ENCODE results near the gene TNFRSF6B.
"Not testable (repeated sequence)": the region's sequence is repeated elsewhere in the genome, so short reads cannot be mapped to it uniquely, and the experiment has no call there.

The TNFRSF6B gene, protein sequence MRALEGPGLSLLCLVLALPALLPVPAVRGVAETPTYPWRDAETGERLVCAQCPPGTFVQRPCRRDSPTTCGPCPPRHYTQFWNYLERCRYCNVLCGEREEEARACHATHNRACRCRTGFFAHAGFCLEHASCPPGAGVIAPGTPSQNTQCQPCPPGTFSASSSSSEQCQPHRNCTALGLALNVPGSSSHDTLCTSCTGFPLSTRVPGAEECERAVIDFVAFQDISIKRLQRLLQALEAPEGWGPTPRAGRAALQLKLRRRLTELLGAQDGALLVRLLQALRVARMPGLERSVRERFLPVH

DNA sequence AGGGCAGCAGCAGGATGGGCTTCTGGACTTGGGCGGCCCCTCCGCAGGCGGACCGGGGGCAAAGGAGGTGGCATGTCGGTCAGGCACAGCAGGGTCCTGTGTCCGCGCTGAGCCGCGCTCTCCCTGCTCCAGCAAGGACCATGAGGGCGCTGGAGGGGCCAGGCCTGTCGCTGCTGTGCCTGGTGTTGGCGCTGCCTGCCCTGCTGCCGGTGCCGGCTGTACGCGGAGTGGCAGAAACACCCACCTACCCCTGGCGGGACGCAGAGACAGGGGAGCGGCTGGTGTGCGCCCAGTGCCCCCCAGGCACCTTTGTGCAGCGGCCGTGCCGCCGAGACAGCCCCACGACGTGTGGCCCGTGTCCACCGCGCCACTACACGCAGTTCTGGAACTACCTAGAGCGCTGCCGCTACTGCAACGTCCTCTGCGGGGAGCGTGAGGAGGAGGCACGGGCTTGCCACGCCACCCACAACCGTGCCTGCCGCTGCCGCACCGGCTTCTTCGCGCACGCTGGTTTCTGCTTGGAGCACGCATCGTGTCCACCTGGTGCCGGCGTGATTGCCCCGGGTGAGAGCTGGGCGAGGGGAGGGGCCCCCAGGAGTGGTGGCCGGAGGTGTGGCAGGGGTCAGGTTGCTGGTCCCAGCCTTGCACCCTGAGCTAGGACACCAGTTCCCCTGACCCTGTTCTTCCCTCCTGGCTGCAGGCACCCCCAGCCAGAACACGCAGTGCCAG lies at the start of gene TNFRSF6B:
Gene TNFRSF6B, plus strand, starts transcription at position 25 of the 729 bp plus-strand sequence. Its CDS starts 116 bp downstream, at position 141.
- no peak within 1 kb of the TSS for H2AFZ ChIP-seq (ENCODE audit: low read length, unreplicated experiment)
- H3K4me1 ChIP-seq (ENCODE audit: control insufficient read depth, insufficient read depth, low read length, unreplicated experiment), result peaks cover 36% of the 10 kb centered on the region
- peaks cover 8% of the 10 kb centered on the region; the same call in 1 of the 2 replicates for H3K36me3 ChIP-seq (ENCODE audit: insufficient read depth, low read length)
- no peaks in the 10 kb centered on the region for H3K79me2 ChIP-seq (ENCODE audit: control insufficient read depth, insufficient read depth, low read length, unreplicated experiment)
- H3K4me3 ChIP-seq (ENCODE audit: low read depth, low read length), result no peak within 1 kb of the TSS
- no peaks in the 10 kb centered on the region for H3K27me3 ChIP-seq (ENCODE audit: insufficient read depth, low read length)
- no peak within 1 kb of the TSS for H3K27ac ChIP-seq (ENCODE audit: low read depth, low read length)

DNA sequence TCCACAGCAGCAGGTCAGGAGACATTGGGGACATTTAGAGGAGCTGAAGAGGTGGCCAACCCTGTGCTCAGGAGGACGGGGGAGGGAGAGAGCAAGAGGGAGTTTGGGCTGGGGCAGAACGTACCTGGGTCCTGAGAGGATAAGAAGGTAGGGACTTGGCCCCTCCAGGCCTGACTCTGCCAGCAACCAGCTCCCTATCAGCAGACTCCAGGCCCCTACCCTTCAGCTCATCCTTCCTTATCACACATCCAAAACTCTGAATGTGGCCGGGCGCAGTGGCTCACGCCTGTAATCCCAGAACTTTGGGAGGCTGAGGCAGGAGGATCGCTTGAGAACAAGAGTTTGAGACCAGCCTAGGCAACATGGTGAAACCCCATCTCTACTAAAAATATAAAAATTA lies 48.3 kb upstream of the TNFRSF6B start:
- Histone ChIP-seq H3K36me3 (ENCODE audit: insufficient read depth, low read length) (no peaks in the 10 kb centered on the region), H3K4me1 (ENCODE audit: control insufficient read depth, insufficient read depth, low read length, unreplicated experiment) (peaks cover 4% of the 10 kb centered on the region), H3K27ac (ENCODE audit: low read depth, low read length) (no peak overlapping the region), H3K4me3 (ENCODE audit: low read depth, low read length) (no peak overlapping the region), H3K79me2 (ENCODE audit: control insufficient read depth, insufficient read depth, low read length, unreplicated experiment) (no peaks in the 10 kb centered on the region), H3K27me3 (ENCODE audit: insufficient read depth, low read length) (peaks cover 14% of the 10 kb centered on the region; the same call in 1 of the 2 replicates), H2AFZ (ENCODE audit: low read length, unreplicated experiment) (no peak overlapping the region)

DNA sequence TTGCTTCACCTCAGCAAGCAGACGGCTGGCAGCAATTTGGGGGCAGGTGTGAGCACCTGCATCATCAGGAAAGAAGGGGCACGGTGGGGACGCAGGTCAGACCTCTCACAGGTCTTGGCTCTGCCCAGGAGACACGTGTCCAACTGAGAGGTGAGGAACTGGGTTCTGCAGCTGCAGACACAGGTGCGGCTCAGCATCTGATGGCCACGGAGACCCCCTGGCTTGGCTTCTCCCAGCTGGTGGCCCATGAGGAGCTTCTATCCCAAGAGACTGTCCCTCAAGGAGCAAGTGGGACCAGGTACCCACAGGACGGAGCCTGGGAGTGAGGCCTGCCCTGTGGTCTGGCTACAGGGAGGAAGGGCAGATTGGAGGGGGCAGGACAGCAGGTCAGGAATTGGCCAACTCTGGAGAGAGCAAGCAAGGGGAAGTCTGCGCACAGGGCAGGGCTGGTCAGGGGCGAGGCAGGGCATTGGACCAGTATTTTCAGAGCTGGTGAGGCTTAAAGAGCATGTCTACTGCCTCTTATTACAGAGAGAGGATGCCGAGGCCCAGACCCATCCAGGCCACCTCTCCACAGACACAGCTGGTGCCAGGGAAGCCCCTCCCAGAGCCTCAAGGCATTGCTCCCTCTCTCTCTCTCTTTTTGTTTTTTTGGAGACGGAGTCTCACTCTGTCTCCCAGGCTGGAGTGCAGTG lies 47.4 kb upstream of the TNFRSF6B start:
- Histone ChIP-seq H3K4me3 (ENCODE audit: low read depth, low read length) (no peak overlapping the region), H3K4me1 (ENCODE audit: control insufficient read depth, insufficient read depth, low read length, unreplicated experiment) (peaks cover 4% of the 10 kb centered on the region), H3K36me3 (ENCODE audit: insufficient read depth, low read length) (no peaks in the 10 kb centered on the region), H3K27ac (ENCODE audit: low read depth, low read length) (no peak overlapping the region), H3K27me3 (ENCODE audit: insufficient read depth, low read length) (peaks cover 14% of the 10 kb centered on the region; the same call in 1 of the 2 replicates), H3K79me2 (ENCODE audit: control insufficient read depth, insufficient read depth, low read length, unreplicated experiment) (no peaks in the 10 kb centered on the region), H2AFZ (ENCODE audit: low read length, unreplicated experiment) (no peak overlapping the region)

DNA sequence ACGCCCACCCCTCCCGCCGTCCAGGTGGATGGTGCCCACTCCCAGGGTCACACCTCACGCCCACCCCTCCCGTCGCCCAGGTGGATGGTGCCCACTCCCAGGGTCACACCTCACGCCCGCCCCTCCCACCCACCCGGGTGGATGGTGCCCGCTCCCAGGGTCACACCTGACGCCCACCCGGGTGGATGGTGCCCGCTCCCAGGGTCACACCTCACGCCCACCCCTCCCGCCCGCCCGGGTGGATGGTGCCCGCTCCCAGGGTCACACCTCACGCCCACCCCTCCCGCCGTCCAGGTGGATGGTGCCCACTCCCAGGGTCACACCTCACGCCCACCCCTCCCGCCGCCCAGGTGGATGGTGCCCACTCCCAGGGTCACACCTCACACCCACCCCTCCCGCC lies 46.0 kb upstream of the TNFRSF6B start:
- peaks cover 14% of the 10 kb centered on the region; the same call in 1 of the 2 replicates for H3K27me3 ChIP-seq (ENCODE audit: insufficient read depth, low read length)
- not testable (repeated sequence) for H2AFZ ChIP-seq (ENCODE audit: low read length, unreplicated experiment); H3K4me3 ChIP-seq (ENCODE audit: low read depth, low read length); H3K79me2 ChIP-seq (ENCODE audit: control insufficient read depth, insufficient read depth, low read length, unreplicated experiment); H3K27ac ChIP-seq (ENCODE audit: low read depth, low read length); H3K36me3 ChIP-seq (ENCODE audit: insufficient read depth, low read length); H3K4me1 ChIP-seq (ENCODE audit: control insufficient read depth, insufficient read depth, low read length, unreplicated experiment)

DNA sequence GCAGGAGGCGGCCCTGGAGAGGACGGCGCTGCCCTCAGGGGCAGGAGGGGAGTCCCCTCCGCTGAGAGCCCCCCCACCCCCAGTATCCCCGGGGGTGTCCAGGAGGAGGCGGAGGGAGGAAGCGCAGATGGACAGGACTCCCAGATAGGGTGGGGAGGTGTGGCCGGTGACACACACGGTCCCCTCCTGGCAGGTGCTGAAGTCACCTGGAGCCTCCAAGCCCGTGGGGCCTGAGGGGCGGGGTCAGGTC lies 44.6 kb upstream of the TNFRSF6B start:
- Histone ChIP-seq H3K27me3 (ENCODE audit: insufficient read depth, low read length) (peaks cover 14% of the 10 kb centered on the region; the same call in 1 of the 2 replicates), H3K36me3 (ENCODE audit: insufficient read depth, low read length) (no peaks in the 10 kb centered on the region), H3K4me3 (ENCODE audit: low read depth, low read length) (peak overlapping the region; percentile 77), H2AFZ (ENCODE audit: low read length, unreplicated experiment) (no peak overlapping the region), H3K79me2 (ENCODE audit: control insufficient read depth, insufficient read depth, low read length, unreplicated experiment) (no peaks in the 10 kb centered on the region), H3K4me1 (ENCODE audit: control insufficient read depth, insufficient read depth, low read length, unreplicated experiment) (peaks cover 4% of the 10 kb centered on the region), H3K27ac (ENCODE audit: low read depth, low read length) (no peak overlapping the region)

DNA sequence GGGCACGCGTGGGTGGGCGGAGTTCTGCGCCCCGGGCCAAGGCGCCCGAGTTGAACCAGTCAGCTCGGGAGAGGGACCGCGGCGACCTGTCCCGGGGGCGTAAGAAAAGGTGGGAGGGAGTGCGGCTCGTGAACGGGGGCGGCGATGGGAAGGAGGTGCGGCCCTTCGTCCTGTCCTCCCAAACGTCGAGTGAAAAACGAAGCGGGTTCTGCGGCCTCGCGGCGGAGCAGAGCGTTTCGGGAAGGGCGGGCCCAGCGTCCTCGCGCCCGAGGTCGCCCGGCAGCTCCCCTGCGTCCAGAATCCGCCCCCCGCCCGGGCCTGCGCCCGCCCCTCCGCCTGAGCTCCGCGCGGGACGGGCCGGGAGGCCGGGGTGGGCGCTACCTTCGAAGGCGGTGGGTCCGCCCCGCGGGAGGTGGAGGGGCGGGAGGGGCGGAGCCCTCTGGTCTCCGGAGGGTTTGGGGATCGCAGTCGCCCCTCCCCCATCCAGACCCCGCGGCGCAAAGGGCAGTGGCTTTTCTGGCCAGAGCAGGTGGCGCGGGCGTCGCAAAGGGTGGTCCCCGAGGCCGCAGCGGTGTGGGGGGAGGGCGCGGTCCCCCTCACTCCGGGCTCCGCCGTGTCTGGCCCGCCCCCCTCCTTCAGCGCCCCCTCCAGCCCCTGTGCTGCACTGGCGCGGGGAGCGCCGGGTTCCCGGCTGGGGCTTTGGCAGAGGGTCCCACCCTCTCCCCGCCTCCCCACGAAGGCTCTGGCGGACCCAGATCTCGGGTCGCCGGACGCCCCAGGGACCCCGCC lies 44.1 kb upstream of the TNFRSF6B start:
- H3K27ac ChIP-seq (ENCODE audit: low read depth, low read length), result no peak overlapping the region
- H3K79me2 ChIP-seq (ENCODE audit: control insufficient read depth, insufficient read depth, low read length, unreplicated experiment), result no peaks in the 10 kb centered on the region
- no peaks in the 10 kb centered on the region for H3K36me3 ChIP-seq (ENCODE audit: insufficient read depth, low read length)
- peaks cover 14% of the 10 kb centered on the region; the same call in 1 of the 2 replicates for H3K27me3 ChIP-seq (ENCODE audit: insufficient read depth, low read length)
- peaks cover 9% of the 10 kb centered on the region for H3K4me1 ChIP-seq (ENCODE audit: control insufficient read depth, insufficient read depth, low read length, unreplicated experiment)
- H3K4me3 ChIP-seq (ENCODE audit: low read depth, low read length), result peak overlapping the region; percentile 77
- no peak overlapping the region for H2AFZ ChIP-seq (ENCODE audit: low read length, unreplicated experiment)

DNA sequence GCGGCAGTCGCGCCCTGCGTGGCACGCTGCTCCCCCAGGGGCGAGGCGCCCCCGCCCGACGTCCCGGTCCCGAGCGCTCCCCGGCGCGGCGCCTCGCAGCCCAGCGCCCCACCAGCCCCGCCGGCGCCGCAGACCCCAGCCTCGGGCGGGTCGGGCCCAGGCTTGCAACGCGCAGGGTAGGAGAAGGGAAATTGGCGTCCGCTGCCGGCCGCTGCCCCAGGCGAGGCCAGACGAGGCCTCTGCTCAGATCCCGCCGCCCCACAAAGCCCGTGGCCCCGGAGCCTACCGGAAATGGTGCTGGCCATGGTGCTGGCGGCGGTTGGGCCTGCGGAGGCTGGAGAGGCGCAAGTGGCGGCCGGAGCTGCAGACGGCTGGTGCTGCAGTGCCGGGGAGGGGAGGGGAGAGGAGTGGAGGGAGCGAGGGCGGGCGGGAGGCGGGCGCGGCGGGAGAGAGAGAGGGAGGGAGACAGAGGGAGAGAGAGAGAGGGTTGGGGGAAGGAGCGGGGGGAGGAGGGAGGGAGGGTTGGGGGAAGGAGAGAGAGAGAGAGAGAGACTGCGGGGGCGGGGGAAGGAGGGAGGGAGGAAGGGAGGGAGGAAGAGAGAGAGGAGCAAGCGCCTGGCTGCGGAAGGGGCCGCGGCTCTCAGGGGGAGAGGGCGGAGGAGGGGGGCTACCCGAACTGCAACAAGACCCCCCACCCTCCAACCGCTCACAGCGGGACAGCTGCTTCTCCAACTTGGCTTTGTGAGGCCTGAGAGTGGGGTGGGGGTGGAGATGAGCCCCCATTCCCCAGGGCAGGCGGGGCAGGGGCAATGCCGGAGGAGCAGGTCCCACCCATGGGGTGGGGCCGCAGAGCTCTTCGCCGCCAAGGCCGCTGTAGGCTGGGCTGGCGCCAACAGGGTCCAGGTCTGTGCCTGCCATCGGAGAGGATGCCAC lies 43.1 kb upstream of the TNFRSF6B start, which contains the start of gene STMN3:
Gene STMN3, minus strand, starts transcription at position 384 of the 933 bp plus-strand sequence. Its CDS starts 79 bp downstream, at position 305.
- H3K36me3 ChIP-seq (ENCODE audit: insufficient read depth, low read length), result no peaks in the 10 kb centered on the region
- H3K4me3 ChIP-seq (ENCODE audit: low read depth, low read length), result peak within 1 kb of the TSS; percentile 77
- no peaks in the 10 kb centered on the region for H3K79me2 ChIP-seq (ENCODE audit: control insufficient read depth, insufficient read depth, low read length, unreplicated experiment)
- no peak within 1 kb of the TSS for H3K27ac ChIP-seq (ENCODE audit: low read depth, low read length)
- peaks cover 14% of the 10 kb centered on the region; the same call in 1 of the 2 replicates for H3K27me3 ChIP-seq (ENCODE audit: insufficient read depth, low read length)
- peaks cover 11% of the 10 kb centered on the region for H3K4me1 ChIP-seq (ENCODE audit: control insufficient read depth, insufficient read depth, low read length, unreplicated experiment)
- no peak within 1 kb of the TSS for H2AFZ ChIP-seq (ENCODE audit: low read length, unreplicated experiment)

DNA sequence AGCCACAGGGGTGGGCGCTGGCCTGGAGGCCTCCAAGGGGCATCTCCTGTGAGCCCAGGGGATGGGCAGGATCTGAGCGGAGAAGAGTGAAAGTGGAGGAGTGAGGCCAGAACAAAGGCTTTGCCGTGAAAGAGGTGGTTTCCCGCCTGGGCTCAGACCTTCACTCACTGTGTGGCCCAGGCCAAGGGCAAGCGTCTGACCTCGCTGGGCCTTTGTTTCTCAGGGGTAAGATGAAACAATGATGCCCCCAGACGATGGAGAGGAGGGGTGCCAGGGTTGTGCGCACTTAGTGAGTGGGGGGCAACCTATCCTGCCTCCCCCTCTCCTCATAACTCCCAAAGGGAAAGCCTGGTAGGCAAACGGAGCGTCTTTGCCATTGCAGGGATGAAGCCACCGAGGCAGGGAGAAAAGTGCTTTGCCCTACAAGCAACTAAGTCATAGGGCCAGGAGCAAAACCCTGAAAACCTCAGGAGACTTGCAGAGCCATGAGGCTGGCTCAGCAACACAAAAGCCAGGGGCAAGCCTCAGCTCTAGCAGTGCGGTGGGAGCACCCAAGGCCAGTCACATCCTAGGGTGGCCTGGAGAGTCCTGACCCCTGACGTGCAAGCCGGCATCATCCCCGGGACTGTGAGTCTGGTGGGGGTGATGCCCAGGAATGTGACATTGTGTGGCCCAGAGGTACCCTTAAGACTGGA lies 42.3 kb upstream of the TNFRSF6B start:
- Histone ChIP-seq H3K4me3 (ENCODE audit: low read depth, low read length) (peak overlapping the region; percentile 72), H3K79me2 (ENCODE audit: control insufficient read depth, insufficient read depth, low read length, unreplicated experiment) (peaks cover under 1% of the 10 kb centered on the region)

DNA sequence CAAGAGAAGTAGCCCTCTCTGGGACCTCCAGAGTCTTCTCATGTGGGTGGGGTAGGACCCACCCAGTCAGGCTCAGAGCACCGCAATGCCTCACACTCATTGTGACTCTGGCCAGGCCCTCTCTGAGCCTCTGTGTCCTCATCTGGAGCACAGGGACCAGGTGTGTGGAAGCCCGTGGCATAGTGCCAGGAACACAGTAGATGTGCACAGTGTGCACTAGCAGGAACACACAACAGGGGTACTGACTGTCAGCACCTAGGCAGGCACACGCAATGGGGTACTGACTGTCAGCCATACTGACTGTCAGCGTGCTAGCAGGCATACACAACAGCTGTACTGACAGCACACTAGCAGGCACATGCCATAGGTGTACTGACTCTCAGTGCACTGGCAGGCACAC lies 41.2 kb upstream of the TNFRSF6B start:
- Histone ChIP-seq H3K4me1 (ENCODE audit: control insufficient read depth, insufficient read depth, low read length, unreplicated experiment) (peaks cover 17% of the 10 kb centered on the region), H3K79me2 (ENCODE audit: control insufficient read depth, insufficient read depth, low read length, unreplicated experiment) (peaks cover 7% of the 10 kb centered on the region), H3K27me3 (ENCODE audit: insufficient read depth, low read length) (peaks cover 14% of the 10 kb centered on the region; the same call in 1 of the 2 replicates), H3K36me3 (ENCODE audit: insufficient read depth, low read length) (no peaks in the 10 kb centered on the region), H3K27ac (ENCODE audit: low read depth, low read length) (no peak overlapping the region), H2AFZ (ENCODE audit: low read length, unreplicated experiment) (no peak overlapping the region), H3K4me3 (ENCODE audit: low read depth, low read length) (no peak overlapping the region)

More for the DNA sequence above, 42.3 kb upstream of the TNFRSF6B start:
- Histone ChIP-seq H2AFZ (ENCODE audit: low read length, unreplicated experiment) (no peak overlapping the region), H3K27ac (ENCODE audit: low read depth, low read length) (no peak overlapping the region), H3K36me3 (ENCODE audit: insufficient read depth, low read length) (no peaks in the 10 kb centered on the region), H3K4me1 (ENCODE audit: control insufficient read depth, insufficient read depth, low read length, unreplicated experiment) (peaks cover 11% of the 10 kb centered on the region), H3K27me3 (ENCODE audit: insufficient read depth, low read length) (peaks cover 14% of the 10 kb centered on the region; the same call in 1 of the 2 replicates)

Data from ACC112 (cell line).